OCI-LY3 (cell line): ENCODE measurements around the gene SNPH.

ENCODE experiments used
- CTCF ChIP-seq: fragments of 200-600, 300-600 bp; sonication (generic); IDR thresholded peaks from 2 replicates; pipeline ENCODE4 v1.5.1; 2014; ENCODE audit warnings: antibody characterized with exemption, low read length, low read depth
- EZH2phosphoT487 ChIP-seq: fragments of 200-600 bp; shearing (Covaris generic); IDR thresholded peaks from 2 replicates; pipeline ENCODE4 v1.6.1; 2018; ENCODE audit warnings: antibody characterized with exemption, mixed run types, low read depth

GRCh38 chr20:1294497-1294896 is 28.4 kb downstream of the SNPH start:
- no peak for TF ChIP-seq CTCF
- no peak for TF ChIP-seq EZH2phosphoT487
